GM12891 (cell line): Measurements from ENCODE around the gene IL4.

Experiments
- POLR2A ChIP-seq: IDR thresholded peaks from 2 replicates; pipeline ENCODE4 v1.6.1; 2011; ENCODE audit warnings: low read depth, low read length, control low read depth
- POLR2AphosphoS5 ChIP-seq: IDR thresholded peaks from 2 replicates; pipeline ENCODE4 v1.6.1; 2011; ENCODE audit warnings: low read depth, low read length, control low read depth
- SPI1 ChIP-seq: IDR thresholded peaks from 2 replicates; pipeline ENCODE4 v1.6.1; 2011; ENCODE audit warnings: low read depth, low read length, control low read depth
- TAF1 ChIP-seq: IDR thresholded peaks from 2 replicates; pipeline ENCODE4 v1.6.1; 2011; ENCODE audit warnings: low read depth, low read length, control low read depth

DNA sequence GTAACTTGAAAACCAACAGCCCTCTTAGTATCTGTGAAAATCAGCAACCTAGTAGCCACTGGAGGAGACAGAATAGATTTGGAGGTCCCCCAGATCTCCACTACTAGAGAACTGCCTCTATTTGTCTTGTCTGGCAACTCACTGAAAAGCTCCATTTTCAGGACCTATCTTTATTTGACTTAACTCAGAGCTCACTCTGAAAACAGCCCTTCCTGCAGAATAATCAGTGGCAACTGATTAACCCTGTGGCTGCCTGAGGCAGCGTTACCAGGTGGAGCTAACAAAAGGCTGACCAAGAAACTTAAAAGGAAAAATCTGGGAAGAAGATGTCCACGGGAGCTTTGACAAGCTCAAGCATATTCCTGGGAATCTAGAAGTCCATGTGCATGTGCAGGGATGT is 26.3 kb upstream of the IL4 start:
- no peak for TF ChIP-seq POLR2A
- TF ChIP-seq SPI1 = no peak
- TF ChIP-seq POLR2AphosphoS5 = no peak
- no peak for TF ChIP-seq TAF1
